Breast epithelium (tissue), 3 donors: ENCODE measurements around the gene HIPK4.

Experiments used
- CTCF ChIP-seq, 3 donors: fragments of 450-650 bp; IDR thresholded peaks; one replicate each; pipeline ENCODE4 v1.5.1; 2016 to 2017; ENCODE audit warnings: antibody characterized with exemption in 3 of 3, mild to moderate bottlenecking in 3 of 3, moderate library complexity in 3 of 3
- POLR2A ChIP-seq: fragments of 450-650 bp; IDR thresholded peaks from one replicate; pipeline ENCODE4 v1.6.1; 2016; ENCODE audit warnings: antibody characterized with exemption, mild to moderate bottlenecking, moderate library complexity

GRCh38 chr19:40371802-40372122 is 18.2 kb downstream of the HIPK4 start:
- TF ChIP-seq POLR2A (no peak), CTCF (IDR thresholded peaks at IDR 0.05) (no peak)
